Stimulated activated CD4-positive, alpha-beta T cell treated with anti-CD3 and anti-CD28 coated beads, Interleukin-4, amount 100 ng/mL, for 48 hours (primary cell): ENCODE measurements around the gene TBL1X.

Source experiments
- DNase-seq, 2 donors: peaks; one replicate each; pipeline ENCODE4 v3.0.0-alpha.2; 2020; ENCODE audit warnings: low read depth in 2 of 2

Gene TBL1X

GRCh38 chrX:9498236-9498635, 33.4 kb downstream of the TBL1X start:
- DNase-seq: no peak

GRCh38 chrX:9500584-9500983, 35.7 kb downstream of the TBL1X start:
- DNase-seq: no peak

GRCh38 chrX:9501362-9501761, 36.5 kb downstream of the TBL1X start:
- DNase-seq: no peak

GRCh38 chrX:9503261-9503660, 38.4 kb downstream of the TBL1X start:
- DNase-seq: no peak

GRCh38 chrX:9510366-9510765, 45.5 kb downstream of the TBL1X start:
- no peak for DNase-seq

- DNase-seq: no peak
Observed at GRCh38 chrX:9510980-9511379, 46.1 kb downstream of the TBL1X start.

GRCh38 chrX:9515489-9515888, 50.6 kb downstream of the TBL1X start:
- DNase-seq: no peak

- DNase-seq: no peak
Observed at GRCh38 chrX:9515973-9516538, 51.2 kb downstream of the TBL1X start.

- DNase-seq: no peak
Observed at GRCh38 chrX:9516635-9517034, 51.8 kb downstream of the TBL1X start.

GRCh38 chrX:9518051-9518450, 53.2 kb downstream of the TBL1X start:
- no peak for DNase-seq

GRCh38 chrX:9518889-9519288, 54.0 kb downstream of the TBL1X start:
- DNase-seq: no peak

GRCh38 chrX:9519546-9520216, 54.8 kb downstream of the TBL1X start:
- DNase-seq: no peak

- no peak for DNase-seq
Observed at GRCh38 chrX:9520217-9520590, 55.3 kb downstream of the TBL1X start.

- no peak for DNase-seq
Observed at GRCh38 chrX:9522378-9523155, 57.7 kb downstream of the TBL1X start.

- DNase-seq: no peak
Observed at GRCh38 chrX:9525511-9526248, 60.8 kb downstream of the TBL1X start.

- DNase-seq: no peak
Observed at GRCh38 chrX:9526965-9527364, 62.1 kb downstream of the TBL1X start.

GRCh38 chrX:9528498-9528897, 63.6 kb downstream of the TBL1X start:
- no peak for DNase-seq

GRCh38 chrX:9529223-9529622, 64.4 kb downstream of the TBL1X start:
- no peak for DNase-seq

- DNase-seq: peak; percentile 23 to 32
Observed at GRCh38 chrX:9530848-9531274, 66.0 kb downstream of the TBL1X start.

- DNase-seq: no peak
Observed at GRCh38 chrX:9532349-9532748, 67.5 kb downstream of the TBL1X start.

GRCh38 chrX:9533611-9534010, 68.8 kb downstream of the TBL1X start:
- DNase-seq: no peak

GRCh38 chrX:9534686-9535085, 69.8 kb downstream of the TBL1X start:
- no peak for DNase-seq
